ENCODE data around the gene MAP2K5. TPM values are rescaled to one million over a fixed set of nuclear protein-coding genes. Genes with fewer than 3 reads are reported as not detected.

MAP2K5 gene
- total RNA-seq, 4 donors from 2014 or later, result 7.2 to 14.2 (median 9.3) TPM

- DNase-seq (ENCODE audit: low spot score) (no peak), ATAC-seq (ENCODE audit: low FRiP score) (no peak)
- TF ChIP-seq CTCF (IDR thresholded peaks at IDR 0.05), result no peak
Measured at GRCh38 chr15:67770358-67770628, 227.8 kb downstream of the MAP2K5 start.

DNA sequence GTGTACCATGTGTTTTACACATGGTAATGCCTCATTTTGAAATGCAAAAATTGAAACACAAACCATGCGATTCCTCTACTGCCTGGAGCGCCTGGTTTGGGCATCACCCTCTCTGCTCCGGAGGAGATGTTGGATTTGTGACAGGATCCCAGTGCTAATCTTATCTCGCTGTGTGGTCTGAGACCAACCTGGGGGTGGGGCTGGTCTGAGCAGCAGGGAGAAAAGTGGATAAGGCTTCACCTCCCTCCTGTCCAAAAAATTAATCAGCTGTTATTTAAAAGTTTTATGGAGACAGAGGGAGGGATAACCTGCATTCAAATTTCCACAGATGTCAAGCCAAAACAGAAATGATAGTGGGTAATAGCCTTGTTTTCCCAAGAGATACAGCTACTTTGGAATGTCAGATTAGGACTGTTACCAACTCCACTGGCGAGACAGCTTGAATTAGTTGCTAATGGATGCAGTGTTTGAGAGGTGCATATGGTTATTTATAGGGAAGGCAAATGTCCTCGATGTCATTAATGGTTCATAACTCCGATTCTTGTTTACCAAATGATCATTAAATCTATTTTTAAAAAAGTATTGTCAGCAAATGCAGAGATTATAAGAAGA, 228.8 kb downstream of the MAP2K5 start:
- DNase-seq (ENCODE audit: low spot score) (no peak), ATAC-seq (ENCODE audit: low FRiP score) (no peak)
- no peak for TF ChIP-seq CTCF (IDR thresholded peaks at IDR 0.05)

GRCh38 chr15:67774626-67775025, 232.1 kb downstream of the MAP2K5 start:
- DNase-seq (ENCODE audit: low spot score) (no peak), ATAC-seq (ENCODE audit: low FRiP score) (no peak)
- no peak for TF ChIP-seq CTCF (IDR thresholded peaks at IDR 0.05)

GRCh38 chr15:67775250-67775649, 232.7 kb downstream of the MAP2K5 start:
- ATAC-seq (ENCODE audit: low FRiP score) (no peak), DNase-seq (ENCODE audit: low spot score) (no peak)
- no peak for TF ChIP-seq CTCF (IDR thresholded peaks at IDR 0.05)

- ATAC-seq (ENCODE audit: low FRiP score) (no peak), DNase-seq (ENCODE audit: low spot score) (no peak)
- no peak for TF ChIP-seq CTCF (IDR thresholded peaks at IDR 0.05)
Measured at GRCh38 chr15:67775998-67776397, 233.5 kb downstream of the MAP2K5 start.

- no peak for ATAC-seq (ENCODE audit: low FRiP score)
- DNase-seq (ENCODE audit: low spot score), result no peak
- TF ChIP-seq CTCF (IDR thresholded peaks at IDR 0.05), result no peak
Measured at GRCh38 chr15:67776600-67776999, 234.1 kb downstream of the MAP2K5 start.

DNA sequence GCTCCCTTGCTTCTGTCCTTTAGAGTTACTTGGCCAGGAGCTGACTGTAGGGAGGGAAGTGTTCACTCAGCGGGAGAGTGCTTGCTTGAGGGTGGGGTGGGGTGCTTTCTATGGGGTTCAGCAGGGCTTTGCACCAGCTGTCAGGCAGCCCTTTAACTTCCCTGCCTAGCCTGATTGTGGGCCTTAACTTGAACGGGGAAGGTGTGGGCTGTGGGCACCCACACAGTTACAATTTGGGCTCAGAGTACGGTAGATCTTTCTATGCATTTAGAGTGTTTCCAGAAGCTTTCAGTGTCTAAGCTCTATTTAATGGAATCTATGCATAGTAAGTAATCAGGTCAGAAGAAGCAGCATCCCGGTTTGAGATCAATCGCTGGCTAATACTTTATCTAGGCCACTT, 234.6 kb downstream of the MAP2K5 start:
- DNase-seq (ENCODE audit: low spot score) (no peak), ATAC-seq (ENCODE audit: low FRiP score) (no peak)
- no peak for TF ChIP-seq CTCF (IDR thresholded peaks at IDR 0.05)

Measured in omental fat pad (tissue), 4 donors.